Chondrocyte (in vitro differentiated cells): ENCODE data around the gene MEN1. TPM values are rescaled to one million over a fixed set of nuclear protein-coding genes. Genes with fewer than 3 reads are reported as not detected.
A peak's percentile ranks its signal among the peaks of the same experiment; 100 is the strongest.

Source experiments
- DNase-seq: peaks from one replicate; pipeline ENCODE4 v3.0.0; 2021; ENCODE audit warnings: mixed read lengths, low spot score
- H3K27ac Mint-ChIP-seq: one replicate; pipeline ENCODE4 v1.8.0; 2021; ENCODE audit warnings: mild to moderate bottlenecking, moderate library complexity, mixed read lengths; ENCODE audit not compliant: unreplicated experiment
- H3K27me3 Mint-ChIP-seq: 2 replicates; pipeline ENCODE4 v1.8.0; 2021; ENCODE audit warnings: low read depth, mixed read lengths
- H3K36me3 Mint-ChIP-seq: 2 replicates; pipeline ENCODE4 v1.8.0; 2021; ENCODE audit warnings: low read depth, mixed read lengths
- H3K4me1 Mint-ChIP-seq: 2 replicates; pipeline ENCODE4 v1.8.0; 2021; ENCODE audit warnings: low read depth, mild to moderate bottlenecking, mixed read lengths
- H3K4me3 Mint-ChIP-seq: one replicate; pipeline ENCODE4 v1.8.0; 2021; ENCODE audit warnings: mild to moderate bottlenecking, moderate library complexity, mixed read lengths; ENCODE audit not compliant: unreplicated experiment
- H3K9me3 Mint-ChIP-seq: 2 replicates; pipeline ENCODE4 v1.8.0; 2021; ENCODE audit warnings: low read depth, mixed read lengths
- total RNA-seq: library from RNA; stranded (reverse); gene quantifications from 3 replicates; pipeline ENCODE4 v1.2.1, GENCODE V29; 2021
- TF ChIP-seq, protein P1 (sequence below): fragments of 200-600 bp; sonication (generic); IDR thresholded peaks from 2 replicates; pipeline ENCODE4 v1.5.0; 2021; ENCODE audit warnings: antibody characterized with exemption, mild to moderate bottlenecking, moderate library complexity

Gene MEN1
- total RNA-seq, 1 donor from 2014 or later: 19.5 TPM

DNA sequence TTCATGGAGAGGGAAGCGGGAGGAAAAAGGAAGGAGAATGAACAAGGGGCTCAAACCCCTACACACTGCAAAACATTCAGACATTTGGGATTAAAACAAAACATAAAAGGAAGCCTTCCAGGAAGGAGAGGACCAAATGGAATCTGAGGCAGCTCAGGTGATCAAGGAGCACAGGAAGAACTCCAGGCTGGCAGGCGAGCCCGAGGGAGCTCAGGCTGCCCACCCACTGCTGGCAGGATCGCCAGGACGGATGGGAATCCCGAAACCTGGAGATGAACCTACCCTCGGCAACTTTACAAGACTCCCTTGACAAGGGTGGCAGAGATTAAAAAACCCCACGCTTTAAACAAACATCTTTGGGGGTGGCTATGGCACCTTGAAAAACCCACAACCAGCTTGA is 45.6 kb downstream of the MEN1 start:
- TF ChIP-seq, protein P1, sequence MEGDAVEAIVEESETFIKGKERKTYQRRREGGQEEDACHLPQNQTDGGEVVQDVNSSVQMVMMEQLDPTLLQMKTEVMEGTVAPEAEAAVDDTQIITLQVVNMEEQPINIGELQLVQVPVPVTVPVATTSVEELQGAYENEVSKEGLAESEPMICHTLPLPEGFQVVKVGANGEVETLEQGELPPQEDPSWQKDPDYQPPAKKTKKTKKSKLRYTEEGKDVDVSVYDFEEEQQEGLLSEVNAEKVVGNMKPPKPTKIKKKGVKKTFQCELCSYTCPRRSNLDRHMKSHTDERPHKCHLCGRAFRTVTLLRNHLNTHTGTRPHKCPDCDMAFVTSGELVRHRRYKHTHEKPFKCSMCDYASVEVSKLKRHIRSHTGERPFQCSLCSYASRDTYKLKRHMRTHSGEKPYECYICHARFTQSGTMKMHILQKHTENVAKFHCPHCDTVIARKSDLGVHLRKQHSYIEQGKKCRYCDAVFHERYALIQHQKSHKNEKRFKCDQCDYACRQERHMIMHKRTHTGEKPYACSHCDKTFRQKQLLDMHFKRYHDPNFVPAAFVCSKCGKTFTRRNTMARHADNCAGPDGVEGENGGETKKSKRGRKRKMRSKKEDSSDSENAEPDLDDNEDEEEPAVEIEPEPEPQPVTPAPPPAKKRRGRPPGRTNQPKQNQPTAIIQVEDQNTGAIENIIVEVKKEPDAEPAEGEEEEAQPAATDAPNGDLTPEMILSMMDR: no peak
- Mint-ChIP-seq H3K4me1 (peaks cover 37% of the 10 kb centered on the region), H3K27me3 (no peaks in the 10 kb centered on the region), H3K4me3 (no peak overlapping the region), H3K36me3 (peaks cover 52% of the 10 kb centered on the region), H3K9me3 (no peaks in the 10 kb centered on the region), H3K27ac (peak overlapping the region; percentile 43)
- DNase-seq: peak; percentile 40

DNA sequence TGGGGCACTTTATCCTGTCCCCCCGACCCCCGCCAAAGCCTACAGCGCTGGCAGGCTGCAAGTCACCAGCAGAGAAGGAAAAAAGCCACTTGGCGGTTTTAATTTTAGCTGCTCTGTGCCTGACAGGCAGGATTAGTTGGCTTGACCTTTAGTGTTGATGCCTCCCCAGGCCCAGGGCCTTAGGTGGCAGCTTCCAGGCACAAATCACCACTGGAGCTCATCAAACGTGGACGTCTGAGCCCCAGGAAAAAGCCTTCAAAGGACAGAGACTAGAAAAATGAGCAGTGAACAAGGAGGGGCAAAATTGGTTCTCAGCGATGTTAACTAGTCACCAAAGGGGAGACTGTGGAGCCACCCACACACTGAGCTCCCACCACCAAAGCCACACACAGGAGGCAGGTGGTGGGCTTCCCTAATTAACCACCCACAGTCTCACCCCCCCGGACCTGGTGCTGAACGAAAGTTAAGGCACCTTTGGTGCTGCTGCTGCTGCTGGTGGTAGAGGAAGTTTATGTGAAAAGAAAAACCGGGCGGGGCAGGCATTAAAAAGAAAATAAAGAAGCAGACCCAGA is 46.2 kb downstream of the MEN1 start:
- Mint-ChIP-seq H3K36me3 (peaks cover 47% of the 10 kb centered on the region), H3K27me3 (no peaks in the 10 kb centered on the region), H3K4me3 (no peak overlapping the region), H3K4me1 (peaks cover 43% of the 10 kb centered on the region), H3K9me3 (no peaks in the 10 kb centered on the region), H3K27ac (peak overlapping the region; percentile 43)
- peak; percentile 47 for DNase-seq
- TF ChIP-seq, protein P1: no peak

DNA sequence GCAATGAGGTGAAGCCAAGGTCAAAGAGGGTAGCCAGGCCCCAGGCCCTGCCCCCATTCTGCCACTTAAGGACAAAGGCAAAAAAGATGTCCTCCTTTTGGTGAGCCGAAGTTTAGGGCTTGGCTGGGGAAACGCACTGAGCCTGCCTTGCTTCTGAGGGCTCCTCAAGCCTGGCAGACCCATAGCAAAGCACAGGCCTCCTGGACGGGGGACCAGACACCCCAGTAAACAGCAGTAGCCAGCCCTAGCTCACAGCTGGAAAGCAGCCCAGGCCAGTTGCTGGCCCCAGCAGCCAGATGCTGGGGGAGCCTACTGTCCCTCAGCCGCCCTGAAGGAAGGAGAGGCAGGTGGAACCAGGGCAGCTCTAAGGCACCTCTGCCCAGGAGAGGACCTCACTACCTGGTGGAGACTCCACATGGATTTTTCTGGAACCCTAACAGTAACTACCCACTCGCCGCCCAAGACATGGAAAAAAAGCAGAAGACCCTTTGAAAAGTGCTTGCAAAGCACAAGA is 46.8 kb downstream of the MEN1 start:
- no peaks in the 10 kb centered on the region for H3K27me3 Mint-ChIP-seq
- peak; percentile 49 for DNase-seq
- H3K4me3 Mint-ChIP-seq: no peak overlapping the region
- H3K27ac Mint-ChIP-seq: peak overlapping the region; percentile 43
- TF ChIP-seq, protein P1: no peak
- peaks cover 42% of the 10 kb centered on the region for H3K36me3 Mint-ChIP-seq
- H3K9me3 Mint-ChIP-seq: no peaks in the 10 kb centered on the region
- H3K4me1 Mint-ChIP-seq: peaks cover 43% of the 10 kb centered on the region

DNA sequence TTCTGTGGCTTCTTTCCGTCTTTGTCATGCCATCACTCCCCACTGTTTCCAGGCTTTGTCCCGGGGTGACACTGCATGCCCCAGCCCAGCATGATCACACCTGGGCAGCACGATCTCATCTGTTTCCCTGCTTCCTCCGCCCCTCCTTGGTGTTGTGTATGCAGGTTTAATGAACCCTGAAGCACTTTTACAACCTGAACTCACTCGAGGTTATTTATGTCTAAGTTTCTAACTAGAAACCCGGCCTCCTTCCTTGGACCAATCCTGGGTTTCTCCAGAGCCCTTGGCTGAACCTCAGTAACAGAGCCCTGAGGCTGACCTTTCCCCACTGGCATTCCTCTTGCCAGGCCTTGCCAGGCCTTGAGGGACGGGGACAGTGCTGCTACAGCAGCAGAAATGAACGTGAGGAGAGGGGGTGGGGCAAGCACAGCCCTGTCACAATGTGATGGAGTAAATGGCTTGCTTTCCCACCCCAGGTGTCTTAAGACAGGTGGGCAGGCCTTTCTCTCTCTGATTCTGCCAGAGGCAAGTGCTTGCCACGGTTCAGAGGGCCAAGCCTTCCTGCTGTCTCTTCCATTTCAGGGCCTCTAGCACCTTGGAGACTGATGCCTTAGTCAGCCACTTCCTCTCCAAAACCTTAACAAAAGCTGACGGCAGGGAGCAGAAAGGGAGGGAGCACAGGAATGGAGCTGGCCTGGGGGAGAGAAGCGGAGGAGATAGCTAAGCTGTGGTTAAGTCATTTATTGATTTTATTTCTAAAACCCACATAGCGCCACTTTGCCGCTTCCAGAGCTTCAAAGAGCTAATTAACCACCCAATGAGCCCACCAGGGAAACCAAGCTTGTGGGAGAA is 47.5 kb downstream of the MEN1 start:
- peak overlapping the region; percentile 32 for H3K27ac Mint-ChIP-seq
- H3K27me3 Mint-ChIP-seq: no peaks in the 10 kb centered on the region
- H3K9me3 Mint-ChIP-seq: no peaks in the 10 kb centered on the region
- H3K4me3 Mint-ChIP-seq: no peak overlapping the region
- H3K4me1 Mint-ChIP-seq: peaks cover 43% of the 10 kb centered on the region
- peak; percentile 41 for DNase-seq
- peaks cover 35% of the 10 kb centered on the region for H3K36me3 Mint-ChIP-seq
- TF ChIP-seq, protein P1: no peak

DNA sequence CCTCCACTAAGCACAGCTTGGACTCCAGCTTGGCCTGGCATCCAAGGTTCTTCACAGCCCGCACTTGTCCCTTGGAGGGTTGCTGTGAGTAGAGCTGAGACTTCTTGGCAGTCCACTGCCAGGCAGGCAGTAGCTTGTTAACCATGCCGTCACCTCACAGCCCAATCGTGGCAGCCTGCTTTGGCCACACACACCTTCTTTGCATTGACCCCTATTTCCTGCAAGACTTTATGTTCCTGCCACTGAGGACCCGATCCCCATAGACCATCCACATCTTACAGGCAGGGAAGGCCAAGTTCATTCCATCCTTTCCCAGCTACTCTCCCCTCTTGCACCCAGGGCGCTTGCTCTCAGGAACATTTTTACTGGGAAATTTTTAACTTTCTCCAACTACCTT is 48.1 kb downstream of the MEN1 start:
- no peak for DNase-seq
- Mint-ChIP-seq H3K27me3 (no peaks in the 10 kb centered on the region), H3K4me1 (peaks cover 43% of the 10 kb centered on the region), H3K36me3 (peaks cover 30% of the 10 kb centered on the region), H3K4me3 (no peak overlapping the region), H3K9me3 (no peaks in the 10 kb centered on the region), H3K27ac (peak overlapping the region; percentile 41)
- TF ChIP-seq, protein P1: no peak
